ENCODE data around the gene SCMH1.

GRCh38 chr1:41149570-41149969, 92.5 kb downstream of the SCMH1 start:
- TF ChIP-seq CTCF (IDR thresholded peaks at IDR 0.05) (no peak), POLR2A (IDR thresholded peaks at IDR 0.05) (no peak)
